Esophagus muscularis mucosa (tissue), 4 donors: ENCODE data around the gene RBMS1. TPM values are rescaled to one million over a fixed set of nuclear protein-coding genes. Genes with fewer than 3 reads are reported as not detected.
"Not testable (repeated sequence)": the region's sequence is repeated elsewhere in the genome, so short reads cannot be mapped to it uniquely, and the experiment has no call there.

Experiments
- DNase-seq: peaks from one replicate; pipeline ENCODE4 v3.0.0-alpha.2; 2017; ENCODE audit errors: extremely low spot score
- H3K27ac ChIP-seq, 4 donors: fragments of 200-600 bp; sonication (generic); replicated peaks in 1 of 4; 1 replicate in 3 of 4; 2 replicates in 1 of 4; pipeline ENCODE4 v1.5.1; 2016 to 2019; ENCODE audit warnings: mild to moderate bottlenecking in 1 of 4
- H3K27me3 ChIP-seq, 4 donors: fragments of 200-600 bp; sonication (generic); one replicate each; pipeline versions ENCODE4 v1.5.1 to v1.6.0; 2016 to 2019
- H3K36me3 ChIP-seq, 4 donors: fragments of 200-600 bp; sonication (generic); one replicate each; pipeline ENCODE4 v1.5.1; 2016 to 2019
- H3K4me1 ChIP-seq, 4 donors: fragments of 200-600 bp; sonication (generic); one replicate each; pipeline ENCODE4 v1.5.1; 2016 to 2019
- H3K4me3 ChIP-seq, 4 donors: fragments of 200-600 bp; sonication (generic); 1 replicate in 2 of 4; 2 replicates in 2 of 4; pipeline ENCODE4 v1.5.1; 2016 to 2019; ENCODE audit warnings: mild to moderate bottlenecking in 4 of 4, moderate library complexity in 1 of 4
- H3K9me3 ChIP-seq, 4 donors: fragments of 200-600 bp; sonication (generic); 1 replicate in 3 of 4; 2 replicates in 1 of 4; pipeline ENCODE4 v1.5.1; 2016 to 2019
- EP300 ChIP-seq: sonication (generic); formaldehyde crosslinking; IDR thresholded peaks from one replicate; pipeline ENCODE4 v1.6.1; 2017; ENCODE audit warnings: antibody characterized with exemption
- POLR2A ChIP-seq: fragments of 450-650 bp; IDR thresholded peaks from one replicate; pipeline ENCODE4 v1.6.1; 2017; ENCODE audit warnings: antibody characterized with exemption, moderate library complexity, mild to moderate bottlenecking, low read depth
- POLR2AphosphoS5 ChIP-seq, 2 donors: sonication (generic); formaldehyde crosslinking; IDR thresholded peaks; one replicate each; pipeline ENCODE4 v1.6.1; 2017; ENCODE audit warnings: antibody characterized with exemption in 2 of 2
- WGBS: methylation state at CpG from one replicate; pipeline ENCODE4 v1.1.5; 2018; 5-methylcytosine and 5-hydroxymethylcytosine counted together
- intact Hi-C: fragments of 100-400 bp; cut with DNase I; formaldehyde crosslinking; loops from one replicate; pipeline ENCODE4 v1.15.1; 2023
- total RNA-seq, 4 donors: library from RNA; depleted of rRNA; stranded (reverse); fragments of >200 nt; gene quantifications; one replicate each; pipeline versions ENCODE4 v1.1.0 to v1.2.1, GENCODE V29; 2016
- TF ChIP-seq, protein P1 (sequence below), 3 experiments: fragments of 200-600 bp in 2 of 3; fragments of 450-650 bp in 1 of 3; sonication (generic) in 2 of 3; IDR thresholded peaks; one replicate each; pipeline ENCODE4 v1.5.1; 2017 to 2019; ENCODE audit warnings: antibody characterized with exemption in 3 of 3, mild to moderate bottlenecking in 2 of 3, moderate library complexity in 1 of 3

RBMS1 gene
- total RNA-seq, 4 donors from 2014 or later, result 86.8 to 116 (median 93.1) TPM

DNA sequence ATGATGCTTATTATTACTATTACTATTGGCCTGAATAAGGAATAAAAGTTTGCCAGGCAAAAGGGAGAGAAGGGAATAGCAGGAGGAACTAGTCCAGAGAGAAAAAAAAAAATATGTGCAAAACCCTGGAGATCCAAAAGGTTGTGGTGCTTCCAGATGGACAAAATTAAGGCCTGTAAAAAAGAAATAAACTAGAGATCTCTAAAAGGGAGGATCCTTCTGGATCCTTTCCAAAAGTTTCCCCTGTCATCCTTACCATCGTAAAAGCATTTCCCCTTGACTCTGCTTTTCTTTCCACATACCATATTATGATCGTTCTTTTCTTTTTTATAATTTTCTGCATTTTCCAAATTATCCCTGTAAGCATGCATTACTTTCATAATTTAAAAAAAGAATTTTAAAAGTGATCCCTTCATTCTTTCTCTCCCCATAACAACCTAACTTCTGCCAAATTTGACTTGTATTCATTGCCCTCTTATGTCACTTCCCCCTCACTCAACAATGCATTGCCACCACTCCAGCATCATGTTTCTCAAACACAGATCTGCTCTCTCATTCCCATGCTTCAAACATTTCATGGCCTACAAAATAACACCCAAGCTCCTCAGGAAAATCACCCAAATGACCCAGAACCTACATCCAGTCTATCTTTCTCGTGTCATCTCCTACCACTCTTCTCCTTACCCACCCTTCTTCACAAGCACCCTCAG, 40.3 kb downstream of the RBMS1 start:
- Histone ChIP-seq H3K4me1 (peaks cover 56 to 70% (median 67%) of the 10 kb centered on the region in 4 donors), H3K4me3 (no peak overlapping the region), H3K27me3 (no peaks in the 10 kb centered on the region), H3K9me3 (no peaks in the 10 kb centered on the region), H3K27ac (peak overlapping the region in 3 of 4 donors; percentile 21 to 51 (median 42)), H3K36me3 (no peaks in the 10 kb centered on the region)
- TF ChIP-seq EP300 (no peak), POLR2AphosphoS5 (IDR thresholded peaks at IDR 0.05) (no peak), POLR2A (no peak)
- TF ChIP-seq, protein P1, sequence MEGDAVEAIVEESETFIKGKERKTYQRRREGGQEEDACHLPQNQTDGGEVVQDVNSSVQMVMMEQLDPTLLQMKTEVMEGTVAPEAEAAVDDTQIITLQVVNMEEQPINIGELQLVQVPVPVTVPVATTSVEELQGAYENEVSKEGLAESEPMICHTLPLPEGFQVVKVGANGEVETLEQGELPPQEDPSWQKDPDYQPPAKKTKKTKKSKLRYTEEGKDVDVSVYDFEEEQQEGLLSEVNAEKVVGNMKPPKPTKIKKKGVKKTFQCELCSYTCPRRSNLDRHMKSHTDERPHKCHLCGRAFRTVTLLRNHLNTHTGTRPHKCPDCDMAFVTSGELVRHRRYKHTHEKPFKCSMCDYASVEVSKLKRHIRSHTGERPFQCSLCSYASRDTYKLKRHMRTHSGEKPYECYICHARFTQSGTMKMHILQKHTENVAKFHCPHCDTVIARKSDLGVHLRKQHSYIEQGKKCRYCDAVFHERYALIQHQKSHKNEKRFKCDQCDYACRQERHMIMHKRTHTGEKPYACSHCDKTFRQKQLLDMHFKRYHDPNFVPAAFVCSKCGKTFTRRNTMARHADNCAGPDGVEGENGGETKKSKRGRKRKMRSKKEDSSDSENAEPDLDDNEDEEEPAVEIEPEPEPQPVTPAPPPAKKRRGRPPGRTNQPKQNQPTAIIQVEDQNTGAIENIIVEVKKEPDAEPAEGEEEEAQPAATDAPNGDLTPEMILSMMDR (IDR thresholded peaks at IDR 0.05), result no peak
- no peak for DNase-seq
- 70% methylated on average over 3 of the region's 3 CpGs for WGBS
- intact Hi-C loops, result no loop called here

GRCh38 chr2:160450486-160450885, 43.1 kb downstream of the RBMS1 start:
- intact Hi-C loops, result no loop called here
- no peak for TF ChIP-seq POLR2A
- DNase-seq, result no peak
- Histone ChIP-seq H3K27me3 (no peaks in the 10 kb centered on the region), H3K4me1 (peaks cover 41 to 47% (median 44%) of the 10 kb centered on the region in 4 donors), H3K27ac (no peak overlapping the region), H3K36me3 (peaks cover 0 to 4% (median 0%) of the 10 kb centered on the region in 4 donors), H3K9me3 (no peaks in the 10 kb centered on the region), H3K4me3 (no peak overlapping the region)

DNA sequence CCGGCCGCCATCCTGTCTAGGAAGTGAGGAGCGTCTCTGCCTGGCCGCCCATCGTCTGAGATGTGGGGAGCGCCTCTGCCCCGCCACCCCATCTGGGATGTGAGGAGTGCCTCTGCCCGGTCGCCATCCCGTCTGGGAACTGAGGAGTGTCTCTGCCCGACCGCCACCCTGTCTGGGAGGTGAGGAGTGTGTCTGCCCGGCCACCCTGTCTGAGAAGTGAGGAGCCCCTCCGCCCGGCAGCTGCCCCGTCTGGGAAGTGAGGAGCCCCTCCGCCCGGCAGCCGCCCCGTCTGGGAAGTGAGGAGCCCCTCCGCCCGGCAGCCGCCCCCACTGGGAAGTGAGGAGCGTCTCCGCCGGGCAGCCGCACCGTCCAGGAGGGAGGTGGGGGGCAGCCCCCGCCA, 44.8 kb downstream of the RBMS1 start:
- H3K27me3 ChIP-seq, H3K36me3 ChIP-seq, H3K4me3 ChIP-seq, DNase-seq, intact Hi-C loops, H3K9me3 ChIP-seq, H3K27ac ChIP-seq: not testable (repeated sequence)
- WGBS, result 64% methylated on average over 2 of the region's 29 CpGs
- peaks cover 28 to 34% (median 31%) of the 10 kb centered on the region in 4 donors for H3K4me1 ChIP-seq

- intact Hi-C loops, result no loop called here
- H3K27ac ChIP-seq, result no peak overlapping the region
- H3K27me3 ChIP-seq, result no peaks in the 10 kb centered on the region
- TF ChIP-seq POLR2AphosphoS5 (IDR thresholded peaks at IDR 0.05) (no peak), POLR2A (no peak)
- no peaks in the 10 kb centered on the region for H3K9me3 ChIP-seq
- WGBS, result 89% methylated on average over 1 of the region's 1 CpG
- H3K36me3 ChIP-seq, result peaks cover 0 to 4% (median 0%) of the 10 kb centered on the region in 4 donors
- DNase-seq, result no peak
- peaks cover 24 to 44% (median 33%) of the 10 kb centered on the region in 4 donors for H3K4me1 ChIP-seq
- no peak overlapping the region for H3K4me3 ChIP-seq
Observed at GRCh38 chr2:160445673-160446072, 47.9 kb downstream of the RBMS1 start.

DNA sequence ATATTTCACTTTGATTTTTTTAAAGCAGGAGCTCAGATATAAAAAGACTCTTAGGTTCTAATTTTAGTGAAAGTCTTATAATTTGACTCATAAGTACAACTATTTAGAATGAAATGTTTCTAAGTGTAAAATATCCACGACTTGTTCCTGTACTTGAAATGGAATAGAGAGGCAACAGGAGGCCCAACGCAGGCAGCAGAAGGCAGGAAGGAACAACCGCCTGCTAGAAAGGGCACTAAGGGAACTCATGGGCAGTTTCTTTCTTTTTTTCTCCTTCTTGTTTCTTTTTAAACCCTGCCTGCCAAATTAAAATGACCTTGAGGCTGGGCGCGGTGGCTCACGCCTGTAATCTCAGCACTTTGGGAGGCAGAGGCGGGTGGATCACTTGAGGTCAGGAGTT, 51.0 kb downstream of the RBMS1 start:
- Histone ChIP-seq H3K27me3 (no peaks in the 10 kb centered on the region), H3K9me3 (no peaks in the 10 kb centered on the region), H3K27ac (peak overlapping the region; percentile 29 to 71 (median 50)), H3K36me3 (peaks cover 0 to 6% (median 4%) of the 10 kb centered on the region in 4 donors), H3K4me3 (no peak overlapping the region), H3K4me1 (peaks cover 13 to 38% (median 23%) of the 10 kb centered on the region in 4 donors)
- no peak for TF ChIP-seq POLR2A
- TF ChIP-seq POLR2AphosphoS5 (IDR thresholded peaks at IDR 0.05), result no peak
- TF ChIP-seq EP300, result no peak
- TF ChIP-seq, protein P1 (IDR thresholded peaks at IDR 0.05), result no peak
- intact Hi-C loops, result no loop called here
- 81% methylated on average over 7 of the region's 7 CpGs for WGBS
- no peak for DNase-seq

DNA sequence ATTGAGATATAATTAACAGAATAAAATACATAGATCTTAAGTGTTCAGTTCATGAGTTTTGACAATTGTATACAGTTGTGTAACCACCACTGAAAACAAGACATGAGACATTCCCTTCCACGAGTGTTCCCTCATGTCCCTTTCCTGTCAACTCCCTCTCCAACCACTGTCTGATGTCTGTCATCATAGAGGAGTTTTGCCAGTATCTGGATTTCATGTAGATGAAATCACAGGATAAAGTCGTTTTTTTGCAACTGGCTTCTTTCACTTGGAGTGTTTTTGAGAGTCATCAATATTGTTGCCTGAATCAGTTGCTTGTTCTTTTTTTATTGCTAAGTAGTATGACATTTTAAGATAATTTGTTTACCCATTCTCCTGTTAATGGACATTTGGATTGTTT, 52.7 kb downstream of the RBMS1 start:
- no peak for DNase-seq
- TF ChIP-seq EP300, result no peak
- TF ChIP-seq POLR2AphosphoS5 (IDR thresholded peaks at IDR 0.05), result peak in 1 of 2 donors; percentile 36
- Histone ChIP-seq H3K27me3 (no peaks in the 10 kb centered on the region), H3K4me1 (peaks cover 9 to 38% (median 23%) of the 10 kb centered on the region in 4 donors), H3K36me3 (peaks cover 0 to 6% (median 2%) of the 10 kb centered on the region in 4 donors), H3K4me3 (no peak overlapping the region), H3K27ac (peak overlapping the region in 1 of 4 donors; percentile 14), H3K9me3 (no peaks in the 10 kb centered on the region)
- 15% methylated on average over 2 of the region's 2 CpGs for WGBS
- intact Hi-C loops, result no loop called here

DNA sequence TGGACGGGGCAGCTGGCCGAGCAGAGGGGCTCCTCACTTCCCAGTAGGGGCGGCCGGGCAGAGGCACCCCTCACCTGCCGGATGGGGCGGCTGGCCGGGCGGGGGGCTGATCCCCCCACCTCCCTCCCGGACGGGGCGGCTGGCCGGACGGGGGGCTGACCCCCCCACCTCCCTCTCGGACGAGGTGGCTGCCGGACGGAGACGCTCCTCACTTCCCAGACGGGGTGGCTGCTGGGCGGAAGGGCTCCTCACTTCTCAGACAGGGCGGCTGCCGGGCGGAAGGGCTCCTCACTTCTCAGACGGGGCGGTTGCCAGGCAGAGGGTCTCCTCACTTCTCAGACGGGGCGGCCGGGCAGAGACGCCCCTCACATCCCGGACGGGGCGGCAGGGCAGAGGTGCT, 54.6 kb downstream of the RBMS1 start:
- intact Hi-C loops, DNase-seq, H3K27me3 ChIP-seq, H3K4me3 ChIP-seq, H3K27ac ChIP-seq, H3K9me3 ChIP-seq, H3K36me3 ChIP-seq: not testable (repeated sequence)
- no CpG with 5 or more reads among the region's 32 CpGs for WGBS
- H3K4me1 ChIP-seq, result peaks cover 9 to 39% (median 35%) of the 10 kb centered on the region in 4 donors
